Chondrocyte (in vitro differentiated cells): ENCODE measurements around the gene SELPLG. TPM values are rescaled to one million over a fixed set of nuclear protein-coding genes. Genes with fewer than 3 reads are reported as not detected.

Experiments used
- DNase-seq: peaks from one replicate; pipeline ENCODE4 v3.0.0; 2021; ENCODE audit warnings: mixed read lengths, low spot score
- H3K27ac Mint-ChIP-seq: one replicate; pipeline ENCODE4 v1.8.0; 2021; ENCODE audit warnings: mild to moderate bottlenecking, moderate library complexity, mixed read lengths; ENCODE audit not compliant: unreplicated experiment
- H3K27me3 Mint-ChIP-seq: 2 replicates; pipeline ENCODE4 v1.8.0; 2021; ENCODE audit warnings: low read depth, mixed read lengths
- H3K36me3 Mint-ChIP-seq: 2 replicates; pipeline ENCODE4 v1.8.0; 2021; ENCODE audit warnings: low read depth, mixed read lengths
- H3K4me1 Mint-ChIP-seq: 2 replicates; pipeline ENCODE4 v1.8.0; 2021; ENCODE audit warnings: low read depth, mild to moderate bottlenecking, mixed read lengths
- H3K4me3 Mint-ChIP-seq: one replicate; pipeline ENCODE4 v1.8.0; 2021; ENCODE audit warnings: mild to moderate bottlenecking, moderate library complexity, mixed read lengths; ENCODE audit not compliant: unreplicated experiment
- H3K9me3 Mint-ChIP-seq: 2 replicates; pipeline ENCODE4 v1.8.0; 2021; ENCODE audit warnings: low read depth, mixed read lengths
- total RNA-seq: library from RNA; stranded (reverse); gene quantifications from 3 replicates; pipeline ENCODE4 v1.2.1, GENCODE V29; 2021
- TF ChIP-seq, protein P1 (sequence below): fragments of 200-600 bp; sonication (generic); IDR thresholded peaks from 2 replicates; pipeline ENCODE4 v1.5.0; 2021; ENCODE audit warnings: antibody characterized with exemption, mild to moderate bottlenecking, moderate library complexity

The SELPLG gene
- total RNA-seq, 1 donor from 2014 or later: 3.2 TPM

DNA sequence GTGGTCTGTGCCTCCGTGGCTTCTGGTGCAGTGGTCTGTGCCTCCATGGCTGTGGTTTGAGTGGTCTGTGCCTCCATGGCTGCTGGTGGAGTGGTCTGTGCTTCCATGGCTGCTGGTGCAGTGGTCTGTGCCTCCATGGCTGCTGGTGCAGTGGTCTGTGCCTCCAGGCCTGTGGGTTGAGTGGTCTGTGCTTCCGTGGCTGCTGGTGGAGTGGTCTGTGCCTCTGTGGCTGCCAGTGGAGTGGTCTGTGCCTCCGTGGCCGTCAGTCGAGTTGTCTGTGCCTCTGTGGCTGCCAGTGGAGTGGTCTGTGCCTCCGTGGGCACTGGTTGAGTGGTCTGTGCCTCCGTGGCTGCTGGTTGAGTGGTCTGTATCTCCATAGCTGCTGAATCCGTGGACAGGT is 10.1 kb downstream of the SELPLG start:
- TF ChIP-seq, protein P1, sequence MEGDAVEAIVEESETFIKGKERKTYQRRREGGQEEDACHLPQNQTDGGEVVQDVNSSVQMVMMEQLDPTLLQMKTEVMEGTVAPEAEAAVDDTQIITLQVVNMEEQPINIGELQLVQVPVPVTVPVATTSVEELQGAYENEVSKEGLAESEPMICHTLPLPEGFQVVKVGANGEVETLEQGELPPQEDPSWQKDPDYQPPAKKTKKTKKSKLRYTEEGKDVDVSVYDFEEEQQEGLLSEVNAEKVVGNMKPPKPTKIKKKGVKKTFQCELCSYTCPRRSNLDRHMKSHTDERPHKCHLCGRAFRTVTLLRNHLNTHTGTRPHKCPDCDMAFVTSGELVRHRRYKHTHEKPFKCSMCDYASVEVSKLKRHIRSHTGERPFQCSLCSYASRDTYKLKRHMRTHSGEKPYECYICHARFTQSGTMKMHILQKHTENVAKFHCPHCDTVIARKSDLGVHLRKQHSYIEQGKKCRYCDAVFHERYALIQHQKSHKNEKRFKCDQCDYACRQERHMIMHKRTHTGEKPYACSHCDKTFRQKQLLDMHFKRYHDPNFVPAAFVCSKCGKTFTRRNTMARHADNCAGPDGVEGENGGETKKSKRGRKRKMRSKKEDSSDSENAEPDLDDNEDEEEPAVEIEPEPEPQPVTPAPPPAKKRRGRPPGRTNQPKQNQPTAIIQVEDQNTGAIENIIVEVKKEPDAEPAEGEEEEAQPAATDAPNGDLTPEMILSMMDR: no peak

DNA sequence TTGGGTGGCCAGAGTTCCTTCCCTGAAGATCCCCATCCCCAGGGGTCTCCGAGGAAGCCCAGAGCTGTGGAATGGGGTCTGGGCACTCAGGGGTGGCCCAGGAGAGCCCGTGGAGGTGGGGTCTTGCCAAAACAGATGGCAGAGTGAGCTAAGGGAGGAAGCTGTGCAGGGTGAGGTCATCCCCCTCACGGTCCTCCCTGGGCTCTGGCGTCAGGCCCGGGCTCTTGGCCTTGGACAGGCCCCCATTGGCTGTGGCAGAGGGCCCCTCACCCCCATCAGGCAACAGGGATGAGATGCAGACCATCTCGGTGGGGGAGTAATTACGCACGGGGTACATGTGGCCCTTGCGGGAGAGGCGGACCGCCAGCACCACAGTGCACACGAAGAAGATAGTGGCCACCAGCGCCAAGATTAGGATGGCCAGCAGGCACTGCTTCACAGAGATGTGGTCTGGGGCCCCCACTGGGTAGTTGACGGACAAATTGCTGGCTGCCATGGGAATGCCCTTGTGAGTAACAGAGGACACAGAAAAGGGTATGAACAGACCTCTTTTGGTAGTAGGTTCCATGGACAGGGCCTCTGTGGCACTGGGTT is 10.7 kb downstream of the SELPLG start:
- DNase-seq: no peak
- no peak overlapping the region for H3K27ac Mint-ChIP-seq
- H3K4me1 Mint-ChIP-seq: peaks cover 12% of the 10 kb centered on the region

More for the DNA sequence above, 10.1 kb downstream of the SELPLG start:
- no peaks in the 10 kb centered on the region for H3K36me3 Mint-ChIP-seq
- no peak overlapping the region for H3K4me3 Mint-ChIP-seq
- H3K27ac Mint-ChIP-seq: no peak overlapping the region
- no peaks in the 10 kb centered on the region for H3K27me3 Mint-ChIP-seq
- DNase-seq: no peak
- H3K4me1 Mint-ChIP-seq: peaks cover 12% of the 10 kb centered on the region
- no peaks in the 10 kb centered on the region for H3K9me3 Mint-ChIP-seq

DNA sequence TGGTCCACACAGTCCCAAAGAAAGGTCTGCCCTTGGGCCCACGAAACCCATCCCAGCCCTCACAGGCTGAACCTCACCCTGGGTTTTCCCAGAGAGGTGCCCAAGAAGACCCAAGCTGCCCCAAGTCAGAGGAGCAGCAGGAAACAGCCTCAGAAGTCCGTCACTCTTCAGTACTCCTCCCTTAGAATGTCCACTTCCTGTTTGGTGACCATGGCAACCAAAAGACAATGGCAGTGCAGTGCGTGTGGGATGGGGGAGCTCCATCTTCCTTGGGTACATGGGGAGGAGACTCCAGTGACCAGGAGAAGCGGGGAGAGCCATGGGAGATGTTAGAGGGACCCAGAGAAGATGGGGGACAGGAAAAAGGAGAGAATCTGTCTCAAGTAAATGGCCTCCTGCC is 11.3 kb downstream of the SELPLG start:
- Mint-ChIP-seq H3K4me1 (peaks cover 18% of the 10 kb centered on the region), H3K27me3 (no peaks in the 10 kb centered on the region), H3K9me3 (no peaks in the 10 kb centered on the region), H3K27ac (no peak overlapping the region), H3K4me3 (no peak overlapping the region), H3K36me3 (no peaks in the 10 kb centered on the region)
- DNase-seq: no peak
- TF ChIP-seq, protein P1: no peak

More for the DNA sequence above, 10.7 kb downstream of the SELPLG start:
- H3K4me3 Mint-ChIP-seq: no peak overlapping the region
- no peaks in the 10 kb centered on the region for H3K9me3 Mint-ChIP-seq
- H3K36me3 Mint-ChIP-seq: no peaks in the 10 kb centered on the region
- H3K27me3 Mint-ChIP-seq: no peaks in the 10 kb centered on the region
- TF ChIP-seq, protein P1: no peak

DNA sequence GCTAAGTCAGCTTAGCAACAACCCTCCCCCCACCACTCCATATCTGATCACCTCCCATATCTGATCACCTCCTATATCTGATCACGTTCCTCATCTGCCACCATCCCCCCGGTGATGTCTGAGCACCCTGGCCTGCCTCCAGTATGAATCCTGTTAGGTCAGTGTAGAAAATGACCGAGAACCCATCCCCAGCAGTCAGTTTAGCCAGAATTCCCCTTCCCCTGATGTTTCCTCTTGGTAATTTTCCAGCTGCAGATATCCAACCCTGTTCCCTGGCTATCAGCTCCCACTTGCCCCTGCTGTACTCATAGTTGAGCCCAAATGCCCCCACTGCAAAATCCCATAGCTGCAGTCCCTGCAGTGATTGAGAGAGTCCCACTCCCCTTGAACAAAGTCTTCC is 12.5 kb downstream of the SELPLG start:
- TF ChIP-seq, protein P1: no peak
- Mint-ChIP-seq H3K36me3 (peaks cover 3% of the 10 kb centered on the region), H3K4me3 (no peak overlapping the region), H3K4me1 (peaks cover 25% of the 10 kb centered on the region), H3K9me3 (no peaks in the 10 kb centered on the region), H3K27ac (no peak overlapping the region), H3K27me3 (no peaks in the 10 kb centered on the region)
- DNase-seq: no peak

DNA sequence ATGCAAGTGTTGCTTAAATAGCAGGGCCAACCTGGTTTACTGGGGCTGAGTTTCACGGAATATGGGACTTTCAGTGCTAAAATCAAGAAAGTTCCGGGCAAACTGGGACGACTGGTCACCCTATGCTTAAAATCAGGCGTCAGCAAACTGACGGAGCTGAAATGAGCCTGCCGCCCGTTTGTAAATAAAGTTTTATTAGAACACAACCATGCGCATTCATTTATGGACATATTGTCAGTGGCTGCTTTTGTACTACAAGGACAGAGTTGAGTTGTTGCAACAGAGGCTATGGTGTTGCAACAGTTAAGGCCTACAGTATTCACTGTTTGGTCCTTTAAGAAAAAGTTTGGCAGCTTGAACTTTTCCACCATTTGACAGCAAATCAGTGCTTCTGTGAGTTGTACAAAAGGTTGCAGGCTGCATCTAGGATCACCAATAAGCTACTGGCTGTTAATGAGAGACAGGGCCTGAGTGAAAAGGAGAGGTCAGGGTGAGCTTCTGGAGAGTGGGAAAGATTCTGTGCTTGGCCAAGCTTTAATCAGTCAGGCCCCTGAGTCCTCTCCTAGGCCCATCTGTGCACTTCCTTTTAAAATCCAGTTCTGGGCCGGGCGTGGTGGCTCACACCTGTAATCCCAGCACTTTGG is 13.3 kb downstream of the SELPLG start:
- H3K36me3 Mint-ChIP-seq: peaks cover 3% of the 10 kb centered on the region
- no peak overlapping the region for H3K4me3 Mint-ChIP-seq
- TF ChIP-seq, protein P1: no peak
- H3K4me1 Mint-ChIP-seq: peaks cover 25% of the 10 kb centered on the region
- no peak overlapping the region for H3K27ac Mint-ChIP-seq
- no peak for DNase-seq
- H3K9me3 Mint-ChIP-seq: peaks cover 4% of the 10 kb centered on the region
- H3K27me3 Mint-ChIP-seq: no peaks in the 10 kb centered on the region
